Stimulated activated naive CD4-positive, alpha-beta T cell (primary cell): ENCODE measurements around the gene PRICKLE2.

Source experiments
- DNase-seq, 6 experiments: peaks; one replicate each; lab custom pipeline; 2025; lab: John Stamatoyannopoulos, UW

The PRICKLE2 gene

DNA sequence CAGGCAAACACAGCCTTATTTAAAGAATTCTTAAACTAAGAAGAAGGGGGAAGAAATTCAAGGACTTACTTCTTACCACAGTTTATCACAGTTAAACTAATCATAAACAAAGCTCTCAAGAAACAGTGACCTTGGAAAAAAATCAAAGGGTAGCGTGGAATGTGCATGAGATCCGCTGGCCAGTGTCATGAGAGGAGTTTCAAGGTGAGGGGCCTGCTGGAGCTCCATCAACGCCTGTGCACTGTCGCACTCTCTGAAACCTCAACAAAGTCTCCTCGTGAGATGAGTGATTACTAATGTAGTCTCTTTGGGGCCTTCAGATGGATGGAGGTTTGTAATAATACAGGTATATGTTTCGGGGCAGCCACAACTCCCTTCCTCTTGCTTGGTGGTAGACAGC is 28.4 kb upstream of the PRICKLE2 start:
- DNase-seq: no peak

DNA sequence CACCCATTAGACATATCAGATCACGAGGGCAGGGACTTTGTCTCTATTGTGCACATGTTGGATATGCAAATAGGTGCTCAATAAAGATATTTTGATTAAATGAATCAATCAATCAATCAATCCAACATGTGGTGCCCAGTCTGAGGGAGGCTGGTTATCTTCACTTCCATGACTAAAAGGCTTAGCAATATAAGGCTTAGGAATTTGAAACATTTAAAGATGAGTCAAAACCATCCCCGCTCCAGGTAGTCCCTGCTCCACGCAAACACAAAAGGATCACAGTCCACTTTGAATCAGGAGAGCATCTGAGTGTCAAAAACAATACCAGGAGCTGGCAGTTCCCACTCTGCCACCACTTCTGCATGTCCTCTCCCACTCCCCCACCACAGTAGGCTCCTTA is 25.8 kb upstream of the PRICKLE2 start:
- DNase-seq: no peak

DNA sequence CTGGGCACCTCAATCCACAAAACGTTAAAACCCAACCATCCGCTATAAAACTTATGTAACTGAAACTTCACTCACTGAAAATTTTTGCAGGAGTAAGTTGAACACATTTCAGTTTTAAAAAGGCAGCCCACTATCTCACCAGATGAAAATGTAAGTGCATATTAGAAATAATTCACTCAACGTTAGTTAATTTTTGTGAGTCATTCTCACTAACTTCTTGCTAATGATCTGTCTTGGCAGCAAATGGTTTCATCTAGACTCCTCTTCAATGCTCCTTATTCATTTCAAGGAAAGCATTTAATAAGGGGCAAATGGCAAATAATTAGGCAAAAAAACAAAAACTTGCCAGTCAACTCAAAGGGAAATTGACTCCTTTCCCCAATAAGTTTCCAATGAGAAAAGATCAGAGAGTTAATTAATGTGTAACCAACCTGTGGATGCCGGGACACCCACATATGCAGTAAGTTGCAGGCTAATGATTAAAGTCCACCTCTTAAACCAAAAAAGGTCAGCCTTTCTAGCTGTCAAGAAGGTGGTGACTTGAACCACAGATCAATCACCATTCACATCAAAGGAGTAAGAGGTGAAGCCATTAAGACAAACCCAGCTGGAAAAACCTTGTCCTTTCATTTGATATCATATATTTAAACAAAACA is 22.9 kb upstream of the PRICKLE2 start:
- DNase-seq: no peak

DNA sequence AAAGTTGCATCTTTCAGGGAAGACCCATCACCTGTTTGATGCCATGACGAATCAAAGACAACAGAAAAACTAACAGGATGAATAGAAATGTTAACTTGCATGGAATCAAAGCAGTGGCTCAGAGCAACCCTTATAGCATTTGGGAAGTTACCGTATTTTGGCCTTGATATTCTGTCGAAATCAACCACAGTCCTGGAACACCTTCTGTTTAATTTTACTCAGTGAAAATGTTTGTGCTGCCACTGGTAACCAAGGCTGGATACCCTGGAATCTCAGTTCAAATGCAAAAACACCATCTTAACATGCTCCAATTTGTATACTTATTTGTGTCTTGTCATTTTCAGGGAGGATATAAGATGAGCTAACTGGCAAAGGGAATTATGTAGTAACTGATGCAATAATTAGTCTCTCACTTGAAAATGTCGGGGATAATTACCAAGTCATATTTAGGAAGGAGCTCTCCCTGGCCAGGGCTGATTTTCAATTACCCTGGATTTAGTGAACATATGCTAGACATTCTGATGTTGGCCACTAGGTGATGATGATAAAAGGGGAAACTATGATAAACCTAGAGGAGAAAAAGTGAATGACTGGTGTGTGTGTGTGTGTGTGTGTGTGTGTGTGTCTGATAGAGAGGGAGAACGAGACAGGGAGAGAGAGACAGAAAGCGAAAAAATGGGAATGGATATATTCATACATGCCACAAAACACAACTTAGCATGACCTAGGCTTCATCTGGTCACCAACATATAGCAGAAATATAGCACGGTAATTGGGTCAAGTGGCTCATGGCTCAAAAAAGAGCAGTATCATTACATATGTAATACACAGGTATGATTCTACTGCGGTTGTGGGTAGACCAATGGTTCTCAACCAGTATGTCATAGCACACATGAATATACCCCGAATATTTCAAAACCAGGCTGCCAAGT is 19.0 kb upstream of the PRICKLE2 start:
- no peak for DNase-seq

DNA sequence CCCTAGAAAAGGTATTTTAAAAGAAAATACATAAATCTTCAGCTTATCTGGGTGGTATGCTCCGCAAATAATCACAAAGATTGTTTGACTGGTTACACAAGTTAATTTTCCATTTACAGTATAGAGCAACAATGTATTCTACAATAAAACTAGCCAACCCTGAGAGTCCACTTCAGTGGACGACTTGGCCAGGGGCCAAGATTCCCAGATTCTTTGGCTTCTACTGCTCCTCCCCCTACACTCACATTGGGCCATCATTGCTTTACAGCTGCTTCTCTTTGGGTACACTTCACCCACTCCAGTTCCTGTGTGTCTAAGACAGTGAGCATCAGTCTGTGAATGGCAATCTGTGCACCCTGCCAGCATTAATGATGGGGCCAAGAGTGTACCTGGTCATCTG is 17.2 kb upstream of the PRICKLE2 start:
- no peak for DNase-seq

DNA sequence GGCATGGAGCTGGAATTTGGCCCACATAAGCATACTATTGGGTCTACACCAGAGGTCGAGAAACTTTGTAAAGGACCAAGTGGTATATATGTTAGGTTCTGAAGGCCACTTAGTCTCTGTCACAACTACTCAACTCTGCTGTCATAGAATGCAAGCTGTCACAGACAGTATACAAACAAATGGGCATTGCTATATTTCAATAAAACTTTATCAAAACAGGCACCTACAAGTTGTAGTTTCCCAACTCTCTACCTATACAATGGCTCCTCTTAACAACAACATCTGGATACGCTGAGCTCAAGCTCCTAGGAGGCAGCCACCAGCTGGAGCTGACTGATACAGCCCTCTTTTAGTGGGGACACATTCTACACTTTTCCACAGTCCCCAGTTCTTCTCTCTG is 15.7 kb upstream of the PRICKLE2 start:
- DNase-seq: no peak

DNA sequence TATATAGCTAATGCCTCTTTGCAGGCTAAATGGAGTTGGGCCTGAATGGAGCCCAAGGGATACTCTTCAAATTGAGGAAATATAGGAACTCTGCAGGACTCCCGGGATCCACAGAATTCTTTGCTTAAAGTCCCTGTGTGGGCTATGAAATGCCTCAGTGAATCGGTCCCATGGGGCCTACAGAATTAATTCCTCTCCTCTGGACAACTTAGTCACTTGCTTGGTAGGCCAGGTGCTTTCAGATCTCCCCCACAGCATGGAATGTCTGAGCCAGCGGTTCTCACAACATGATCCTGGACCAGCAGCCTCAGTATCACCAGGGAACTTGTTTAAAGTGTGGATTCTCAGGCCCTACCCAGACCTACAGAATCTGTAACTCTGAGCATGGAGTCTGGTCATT is 15.1 kb upstream of the PRICKLE2 start:
- no peak for DNase-seq

DNA sequence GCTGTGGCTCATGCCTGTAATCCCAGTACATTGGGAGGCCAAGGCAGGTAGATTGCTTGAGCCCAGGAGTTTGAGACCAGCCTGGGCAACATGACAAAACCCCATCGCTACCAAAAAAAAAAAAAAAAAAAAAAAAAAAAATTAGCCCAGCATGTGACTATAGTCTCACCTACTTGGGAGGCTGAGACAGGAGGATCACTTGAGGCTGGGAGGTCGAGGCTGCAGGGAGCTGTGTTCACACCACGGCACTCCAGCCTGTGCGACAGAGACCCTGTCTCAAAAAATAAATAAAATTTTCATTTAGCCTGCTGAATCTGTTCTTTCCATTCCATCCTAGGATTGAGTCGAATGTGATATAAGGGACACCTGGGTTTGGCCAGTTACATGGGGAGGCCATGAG is 14.6 kb upstream of the PRICKLE2 start:
- no peak for DNase-seq

DNA sequence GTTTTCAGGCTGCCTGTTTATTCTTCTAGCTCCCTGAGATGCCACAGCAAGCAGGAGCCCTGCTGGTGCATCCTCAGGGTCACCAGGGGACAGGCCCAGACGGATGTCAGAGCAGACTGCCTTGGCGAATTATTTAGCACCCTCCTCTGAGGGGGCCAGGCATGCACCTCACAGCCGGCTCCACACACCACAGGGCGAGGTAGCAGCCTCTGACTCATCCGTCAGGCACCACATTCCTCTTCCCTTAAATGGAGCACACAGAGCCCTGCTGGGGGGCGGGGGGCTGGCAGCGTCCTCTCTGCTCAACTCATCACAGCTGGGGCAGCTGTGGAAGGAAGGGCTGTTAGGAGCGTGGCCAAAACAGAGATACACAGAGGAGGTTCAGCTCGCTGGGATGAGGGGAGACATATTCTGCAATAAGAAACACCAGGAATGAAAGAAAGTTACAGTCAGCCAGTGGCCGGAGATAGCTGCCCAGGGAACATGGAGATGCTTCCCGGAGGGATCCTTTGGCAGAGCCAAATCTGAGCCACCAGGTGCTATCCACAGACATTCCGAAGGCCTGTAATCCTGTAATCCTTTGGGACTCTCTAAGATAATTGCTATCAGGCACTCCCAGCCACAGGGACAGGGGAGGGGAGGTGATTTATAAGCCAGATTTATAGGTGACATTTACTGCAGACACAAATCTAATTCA is 13.9 kb upstream of the PRICKLE2 start:
- no peak for DNase-seq

DNA sequence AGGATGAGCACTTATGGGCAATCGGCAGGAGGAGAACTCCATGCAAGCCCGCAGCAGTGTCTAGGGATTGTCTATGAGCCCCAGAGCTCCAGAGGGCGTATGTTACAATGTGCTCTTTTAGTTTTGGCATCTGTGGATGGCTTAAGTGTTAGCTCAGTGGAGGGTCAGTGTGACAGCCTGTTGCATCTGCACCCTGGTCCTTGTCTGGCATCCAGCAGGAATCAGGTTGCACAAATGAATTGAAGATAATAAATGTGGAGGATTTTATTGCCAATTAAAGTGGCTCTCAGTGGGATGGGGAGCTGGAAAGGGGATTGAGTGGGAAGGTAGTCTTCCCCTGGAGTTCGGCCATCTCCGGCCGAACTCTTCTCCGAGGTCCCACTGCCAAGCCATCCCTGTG is 11.8 kb upstream of the PRICKLE2 start:
- no peak for DNase-seq

DNA sequence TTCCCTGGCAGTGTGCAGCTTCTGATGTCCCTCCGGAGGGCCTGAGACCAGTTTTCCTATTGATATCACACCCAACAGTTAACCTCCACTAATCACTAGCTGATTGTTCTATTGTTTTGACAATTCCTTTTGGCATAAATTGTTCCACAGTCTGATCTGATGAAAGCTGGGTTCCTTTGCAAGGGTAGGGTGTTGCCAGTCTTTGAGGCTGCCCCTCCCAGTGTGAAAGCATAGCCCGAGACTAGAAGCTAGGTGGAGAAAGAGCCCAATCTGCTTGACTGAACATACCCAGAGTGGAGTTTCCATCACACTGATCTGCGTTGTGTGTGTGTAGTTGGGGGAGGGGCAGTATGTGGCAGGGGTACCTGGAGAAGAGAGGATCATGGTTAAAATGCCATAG is 10.3 kb upstream of the PRICKLE2 start:
- no peak for DNase-seq

DNA sequence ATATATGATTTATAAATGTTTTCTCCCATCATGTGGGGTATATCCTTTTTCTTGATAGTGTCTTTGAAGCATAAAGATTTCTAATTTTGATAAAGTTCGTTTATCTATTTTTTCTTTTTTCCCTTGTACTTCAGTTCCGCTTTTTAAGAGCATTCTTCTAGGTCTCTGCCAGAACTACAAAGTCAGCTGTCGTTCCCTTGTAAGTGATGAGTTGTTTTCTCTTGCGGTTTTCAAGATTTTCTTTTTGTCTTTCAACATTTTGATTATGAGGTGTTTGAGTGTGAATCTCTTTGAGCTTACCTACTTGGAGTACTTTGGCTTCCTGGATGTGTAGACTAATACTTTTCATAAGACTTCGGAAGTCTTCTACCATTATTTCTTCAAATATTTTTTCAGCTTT is 9.3 kb upstream of the PRICKLE2 start:
- no peak for DNase-seq

DNA sequence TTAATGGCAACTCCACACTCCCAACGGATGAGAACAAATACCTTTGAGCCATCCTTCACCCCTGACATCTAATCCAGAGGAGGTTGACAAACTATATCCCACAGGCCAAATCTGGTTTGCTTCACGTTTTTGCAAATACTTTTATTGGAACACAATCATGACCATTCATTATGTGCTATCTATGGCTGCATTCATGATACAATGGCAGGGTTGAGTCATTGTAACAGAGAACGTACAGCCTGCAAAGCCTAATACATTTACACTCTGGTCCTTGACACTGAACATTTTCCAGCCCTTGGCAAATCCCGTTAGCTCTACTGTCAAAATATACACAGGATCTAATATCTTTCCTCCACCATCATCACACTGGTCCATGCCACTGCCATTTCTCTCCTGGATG is 7.6 kb upstream of the PRICKLE2 start:
- DNase-seq: no peak

DNA sequence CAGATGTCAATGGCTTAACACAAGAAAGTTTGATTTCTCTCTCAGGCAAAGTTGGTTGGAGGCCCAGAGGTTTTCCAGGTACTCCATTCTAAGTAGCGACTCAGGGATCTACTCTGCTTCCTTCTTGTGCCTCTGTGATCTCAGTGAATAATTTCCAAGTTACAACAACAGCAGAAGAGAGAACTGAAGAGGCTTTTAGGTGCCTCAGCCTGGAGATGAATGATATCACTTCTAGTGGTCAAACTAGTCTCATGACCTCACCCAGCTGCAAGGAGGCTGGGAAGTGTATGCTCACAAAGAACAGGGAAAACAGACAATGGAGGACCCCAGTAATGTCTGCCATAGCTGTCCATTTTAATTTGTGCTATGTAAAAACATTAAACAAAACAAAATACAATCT is 4.6 kb upstream of the PRICKLE2 start:
- DNase-seq: no peak

DNA sequence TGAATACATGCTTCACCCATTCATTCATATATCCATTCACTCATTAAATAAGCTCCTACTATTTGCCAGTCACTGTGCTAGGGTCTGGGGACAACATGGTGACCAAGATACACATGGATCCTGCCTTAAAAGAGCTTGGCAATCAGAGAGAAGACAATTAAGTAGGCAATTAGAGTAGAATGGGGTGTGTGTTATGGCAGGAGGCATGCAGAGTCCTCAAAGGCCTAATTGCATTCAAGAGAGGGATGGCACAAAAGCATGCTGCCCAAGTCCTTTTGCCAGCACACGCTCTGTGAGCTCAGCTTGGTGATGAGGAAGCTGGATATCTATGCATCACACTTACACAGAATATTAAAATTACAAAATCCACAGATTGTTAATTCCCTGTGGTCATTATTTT is 2.8 kb upstream of the PRICKLE2 start:
- no peak for DNase-seq

DNA sequence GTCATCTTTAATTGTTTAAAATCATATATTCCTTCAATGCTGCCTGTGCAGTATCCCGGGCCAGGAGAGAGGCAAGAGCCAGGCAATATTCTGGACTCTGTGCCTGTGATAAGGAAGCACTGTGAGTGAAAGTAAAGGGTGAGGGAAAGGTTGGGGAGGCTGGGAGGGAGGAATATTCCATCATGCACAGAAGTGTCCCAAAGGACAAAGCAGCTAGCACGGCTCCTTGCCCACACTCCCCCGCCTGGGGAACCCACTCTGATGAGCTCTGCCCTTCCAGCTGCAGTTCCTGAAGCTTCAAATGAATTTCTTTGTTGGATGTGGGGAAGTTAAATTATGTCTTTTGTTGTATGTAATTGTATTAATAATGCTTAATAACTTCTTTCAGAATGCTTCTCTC is 1.5 kb upstream of the PRICKLE2 start:
- no peak for DNase-seq

DNA sequence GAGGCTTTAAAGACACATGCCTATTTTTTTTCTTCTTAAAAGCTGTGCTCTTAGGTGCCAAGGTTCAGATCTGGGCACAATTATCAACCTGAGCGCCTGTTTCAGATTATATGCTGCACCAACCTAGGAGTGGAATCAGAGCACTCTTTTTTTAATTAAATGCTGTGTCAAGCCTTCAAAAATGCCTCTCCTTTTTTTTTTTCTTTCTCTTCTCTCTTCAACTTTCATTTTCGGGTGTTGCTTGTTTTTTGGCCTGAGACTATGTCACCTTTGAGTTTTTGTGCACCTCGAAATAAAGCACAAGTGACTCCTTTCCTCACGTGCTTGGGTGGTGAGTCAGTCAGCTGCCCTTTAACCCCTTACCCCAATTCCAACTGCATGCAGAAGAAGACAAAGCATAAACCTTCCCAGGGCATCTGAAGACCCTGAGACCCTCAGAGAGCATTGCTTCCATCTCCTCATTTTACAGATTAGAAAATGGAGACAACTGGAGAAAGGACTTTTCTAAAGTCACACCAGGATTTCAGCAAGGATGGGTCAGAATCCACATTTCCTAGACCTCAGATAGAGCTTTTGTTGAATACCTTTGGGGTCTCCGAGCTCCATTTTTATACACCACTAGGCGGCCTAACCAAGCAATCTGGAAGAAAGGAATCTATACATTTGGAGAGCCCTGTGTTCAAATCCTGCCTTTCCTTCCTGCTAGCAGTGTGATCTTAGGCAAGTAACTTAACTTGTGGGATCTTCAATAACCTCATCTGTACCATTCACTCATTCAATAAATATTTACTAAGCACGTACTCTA is 631 bp upstream of the PRICKLE2 start:
- no peak for DNase-seq

DNA sequence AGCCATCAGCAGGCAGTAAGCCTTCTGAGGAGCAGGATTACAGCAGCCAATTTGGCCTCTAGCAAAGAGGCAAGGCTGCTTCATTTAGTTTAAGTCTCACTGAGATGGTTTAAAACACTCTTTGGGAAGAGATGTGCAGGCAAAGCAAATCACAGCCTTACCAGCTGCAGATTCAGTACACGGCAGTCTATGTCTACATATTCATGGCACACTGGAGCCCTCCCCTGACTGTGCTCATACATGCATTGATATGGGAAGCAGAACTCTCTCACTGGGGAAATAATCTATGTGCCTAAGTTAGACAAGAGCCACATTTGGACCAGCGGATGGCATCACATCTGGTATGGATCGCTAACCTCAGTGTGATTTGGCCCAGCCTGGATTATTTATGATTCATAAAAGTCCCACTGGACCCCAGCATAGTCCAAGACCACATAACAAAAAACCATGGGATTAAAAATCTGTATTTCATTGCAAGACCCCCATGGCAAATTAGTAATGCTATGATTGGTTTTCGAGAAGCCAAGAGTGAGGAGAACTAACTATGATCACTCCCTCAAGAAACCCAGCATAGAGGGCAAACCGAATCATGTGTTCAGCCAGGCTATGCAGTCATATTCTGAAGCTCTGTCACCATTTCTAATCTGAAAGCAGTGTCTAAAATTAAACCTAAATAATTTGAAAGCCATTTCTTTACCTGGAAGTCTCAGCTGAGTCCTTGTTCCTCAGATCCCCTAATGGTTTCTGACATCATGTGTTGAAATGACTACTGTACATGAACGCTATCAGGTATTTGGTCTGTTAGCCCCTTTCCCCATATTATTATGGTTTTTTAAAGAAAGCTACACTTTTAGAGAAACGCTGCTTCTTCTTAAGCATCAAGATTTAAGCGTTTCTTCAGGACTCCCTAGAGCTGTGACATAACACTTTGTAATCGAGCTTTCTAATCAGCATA is 1.2 kb downstream of the PRICKLE2 start:
- DNase-seq: no peak

DNA sequence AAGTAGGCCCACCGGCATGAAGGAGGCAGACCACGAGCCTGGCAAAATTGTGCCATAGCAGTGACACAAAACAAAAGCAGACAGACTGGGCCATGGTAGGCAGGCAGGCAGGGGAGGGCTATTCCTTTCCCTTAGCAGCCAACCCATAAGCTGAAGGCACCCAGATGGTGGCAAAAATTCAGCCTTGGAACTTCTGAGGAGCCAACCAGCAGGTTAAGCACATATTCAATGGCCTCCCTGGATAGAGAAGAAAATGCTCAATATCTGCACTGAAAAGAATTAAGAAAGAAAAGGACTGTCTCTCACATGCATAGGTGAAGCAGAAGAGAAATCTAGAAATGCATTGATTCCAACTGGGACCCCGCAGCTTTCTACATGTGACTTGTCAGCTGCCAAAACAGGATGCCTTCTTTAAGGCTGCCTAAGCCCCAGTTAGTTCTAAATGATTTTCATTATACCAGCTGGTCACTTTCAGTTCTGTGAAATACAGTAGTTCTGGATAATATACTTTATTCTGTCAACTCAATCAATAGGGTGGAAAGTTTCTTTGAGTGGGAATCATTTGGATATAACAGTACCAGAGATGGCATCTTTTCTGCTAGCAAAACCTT is 2.7 kb downstream of the PRICKLE2 start:
- no peak for DNase-seq

DNA sequence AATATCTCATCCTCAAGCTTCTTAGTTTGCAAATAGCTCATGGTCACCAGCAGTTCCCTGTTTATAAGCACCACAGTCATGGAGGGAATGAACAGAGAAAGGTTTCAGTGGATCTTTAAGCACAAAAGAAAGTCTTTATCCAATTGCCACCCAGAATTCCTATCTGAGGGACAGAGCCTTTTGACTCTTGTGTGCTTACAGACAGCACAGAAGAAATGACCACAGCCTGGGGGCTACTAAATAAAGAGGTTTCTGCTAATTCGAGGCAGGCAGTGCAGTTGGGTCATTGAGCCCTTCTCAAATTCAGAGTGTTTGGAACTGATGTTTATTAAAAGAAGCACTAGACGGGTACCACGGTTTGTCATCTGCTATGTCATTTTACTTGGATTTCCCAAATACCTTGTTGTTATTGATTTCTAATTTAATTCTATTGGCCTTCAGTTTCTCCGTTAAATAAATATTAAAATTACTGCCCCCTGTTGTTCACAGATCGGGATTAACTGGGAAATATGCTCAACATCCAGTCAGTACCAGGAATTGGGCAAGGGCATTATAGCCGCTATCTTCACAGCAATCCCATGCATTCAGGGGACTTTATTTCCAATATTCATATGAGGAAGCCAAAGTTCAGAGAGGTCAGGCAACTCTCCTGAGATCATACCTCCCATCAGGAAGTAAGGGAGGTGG is 3.6 kb downstream of the PRICKLE2 start:
- no peak for DNase-seq
